GM12801 (cell line): ENCODE results near the gene DAD1.

Experiments
- CTCF ChIP-seq: IDR thresholded peaks from one replicate; pipeline ENCODE4 v1.5.1; 2011; ENCODE audit warnings: control low read depth; ENCODE audit not compliant: insufficient read length; ENCODE audit errors: extremely low read depth

DAD1 gene

DNA sequence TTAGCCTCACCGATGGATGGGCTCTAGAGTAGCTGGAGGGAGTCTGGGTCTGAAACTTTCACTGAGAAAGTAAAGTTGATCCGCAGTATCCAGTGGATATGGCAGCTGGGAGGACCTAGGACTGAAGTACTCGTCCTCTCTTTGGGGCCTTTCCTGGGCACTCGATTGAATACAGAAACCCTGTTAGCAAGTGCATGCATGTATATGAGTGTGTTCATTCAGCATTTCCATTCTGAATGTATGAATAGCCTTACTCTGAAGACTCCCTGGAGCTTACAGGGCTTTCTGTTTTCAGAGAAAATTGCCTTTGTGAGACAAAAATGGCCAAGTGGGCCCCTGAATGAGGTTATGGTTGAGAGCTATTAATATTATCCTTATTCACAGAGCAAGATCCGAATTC, 62.8 kb downstream of the DAD1 start:
- no peak for TF ChIP-seq CTCF

GRCh38 chr14:22524784-22525161, 64.3 kb downstream of the DAD1 start:
- no peak for TF ChIP-seq CTCF

DNA sequence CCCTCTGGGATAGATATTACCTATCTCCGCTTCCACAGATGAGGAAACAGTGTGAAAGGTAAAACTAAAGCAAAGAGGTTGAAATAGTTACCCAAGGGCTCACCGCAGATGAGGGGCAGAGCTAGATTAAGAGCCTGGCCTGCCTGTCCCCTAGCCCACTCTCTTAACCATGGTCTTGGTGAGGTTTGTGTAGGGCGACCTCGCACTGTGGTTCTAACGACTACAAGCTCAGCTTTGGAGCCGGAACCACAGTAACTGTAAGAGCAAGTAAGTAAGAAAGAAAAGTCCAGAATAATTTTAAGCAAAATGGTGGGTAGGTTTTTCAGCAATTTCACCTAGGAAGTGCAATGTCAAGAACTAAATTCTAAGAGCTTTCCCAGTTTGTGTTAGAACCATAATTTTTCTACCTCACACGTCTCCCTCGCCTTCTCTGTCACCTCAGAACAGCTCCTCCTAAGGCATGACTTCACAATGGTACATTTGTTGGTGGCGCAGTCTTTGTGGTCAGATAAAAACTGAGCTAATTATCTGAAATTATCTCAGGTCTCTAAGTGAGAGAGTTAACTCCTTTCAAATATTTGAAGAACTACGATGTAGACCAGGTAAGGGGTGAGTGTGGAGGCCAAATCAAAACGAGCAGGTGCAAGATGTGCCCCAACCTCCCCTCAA, 64.8 kb downstream of the DAD1 start:
- TF ChIP-seq CTCF = no peak

DNA sequence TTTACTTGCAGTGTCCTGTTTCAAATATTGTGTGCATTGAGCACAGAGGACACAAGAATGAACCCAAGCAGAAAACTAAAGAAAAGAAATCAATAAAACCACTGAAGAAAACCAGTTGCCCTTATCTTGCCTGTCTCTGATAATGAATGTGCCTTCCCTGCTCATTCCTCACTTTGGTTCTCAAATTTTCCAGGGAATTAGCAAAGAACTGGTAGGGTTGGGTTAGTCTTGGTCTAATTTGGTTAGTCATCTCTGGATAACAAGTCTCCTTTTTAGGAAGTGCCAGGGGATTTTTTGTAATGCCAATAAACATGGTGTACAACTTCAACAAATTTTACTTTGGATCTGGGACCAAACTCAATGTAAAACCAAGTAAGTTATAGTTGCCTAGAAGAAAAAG, 65.7 kb downstream of the DAD1 start:
- TF ChIP-seq CTCF = no peak

DNA sequence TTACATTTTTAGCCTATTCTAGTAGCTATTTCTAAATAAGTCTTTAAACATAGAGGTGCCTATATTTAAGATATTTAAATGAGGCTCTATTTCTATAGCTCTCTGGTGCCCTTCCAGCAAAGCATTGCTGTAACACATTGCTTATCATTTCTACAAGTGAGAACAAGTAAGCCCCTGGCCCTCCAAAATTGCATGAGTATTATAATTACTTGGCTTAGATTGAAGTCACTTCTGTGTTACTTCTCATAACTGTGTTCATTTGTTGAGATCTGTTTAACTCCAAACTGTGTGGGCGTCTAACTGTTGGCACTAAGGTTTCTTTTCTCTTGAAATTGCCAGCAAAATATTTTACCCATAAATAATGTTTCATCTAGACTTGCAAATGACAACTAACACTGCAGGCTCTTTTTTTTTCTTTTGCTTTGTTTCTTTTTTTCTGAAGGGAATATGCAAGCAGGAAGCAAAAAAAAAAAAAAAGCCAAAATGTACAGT, 66.5 kb downstream of the DAD1 start:
- TF ChIP-seq CTCF = no peak

DNA sequence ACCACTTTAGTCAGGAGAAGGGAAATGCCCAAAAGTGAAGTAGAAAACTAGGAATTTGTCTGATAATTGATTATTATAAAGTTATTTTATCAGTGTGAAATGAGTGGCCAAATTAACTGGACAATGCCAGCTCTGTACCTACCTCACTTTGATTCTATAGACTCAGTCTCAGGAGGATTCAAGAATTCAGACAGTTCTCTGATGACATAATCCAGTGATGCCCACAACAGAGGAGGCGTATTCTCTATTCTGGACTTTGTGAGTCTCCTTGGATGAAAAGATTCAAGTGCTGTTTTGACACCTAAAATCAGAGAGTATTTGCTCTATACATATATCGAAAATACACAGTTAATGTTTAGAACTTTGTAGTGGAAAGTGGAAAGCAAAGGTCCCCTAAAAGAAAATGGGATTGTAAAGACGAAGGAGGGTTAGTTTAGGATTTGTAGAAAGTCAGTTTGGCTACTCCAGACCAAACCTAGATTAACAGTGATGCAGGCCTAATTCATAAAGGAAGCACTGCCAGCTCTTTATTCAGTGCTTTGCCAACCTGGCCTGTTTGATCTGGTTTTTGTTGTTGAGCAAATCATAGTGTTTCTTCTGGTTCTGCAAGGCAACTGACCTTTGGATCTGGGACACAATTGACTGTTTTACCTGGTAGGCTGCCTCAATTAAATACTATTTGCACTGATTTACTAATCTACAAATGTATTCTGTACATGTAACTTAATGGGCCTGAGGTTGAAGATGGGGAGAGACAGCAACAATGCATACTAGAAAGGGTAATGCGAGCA, 67.4 kb downstream of the DAD1 start:
- TF ChIP-seq CTCF = no peak

GRCh38 chr14:22520796-22521195, 68.2 kb downstream of the DAD1 start:
- TF ChIP-seq CTCF = no peak
